ENCODE data around the gene GNG4.

GNG4 gene

DNA sequence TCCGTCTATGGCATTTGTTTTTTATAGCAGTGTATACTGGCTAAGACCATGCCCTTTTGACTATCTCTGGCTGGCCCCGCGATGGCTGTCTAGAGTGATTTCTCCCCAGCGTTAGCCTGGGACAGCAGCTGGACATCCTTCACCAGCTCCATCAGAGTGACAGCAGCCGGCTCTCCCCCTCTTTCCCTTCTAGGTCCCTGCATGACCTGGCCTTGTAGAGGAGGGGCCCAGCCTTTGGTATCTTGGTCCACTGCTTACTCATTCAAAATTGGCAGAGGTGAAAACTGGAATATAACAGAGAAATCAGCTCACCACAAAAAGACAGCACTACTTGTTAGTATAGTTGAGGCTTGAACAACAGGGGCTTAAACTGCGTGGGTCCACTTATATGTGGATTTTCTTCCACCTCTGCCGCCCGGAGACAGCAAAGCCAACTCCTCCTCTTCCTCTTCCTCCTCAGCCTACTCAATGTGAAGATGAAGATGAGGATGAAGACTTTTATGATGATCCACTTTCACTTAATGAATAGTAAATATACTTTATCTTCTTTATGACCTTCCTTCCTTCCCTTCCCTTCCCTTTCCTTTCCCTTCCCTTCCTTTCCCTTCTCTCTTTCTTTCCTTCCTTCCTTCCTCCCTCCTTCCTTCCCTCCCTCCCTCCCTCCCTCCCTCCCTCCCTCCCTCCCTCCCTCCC is 116.0 kb downstream of the GNG4 start:
- no peak for DNase-seq (ENCODE audit: low read depth, low spot score)

- no peak for DNase-seq (ENCODE audit: low read depth, low spot score)
Measured at GRCh38 chr1:235532360-235532759, 117.2 kb downstream of the GNG4 start.

GRCh38 chr1:235527196-235527814 is 122.3 kb downstream of the GNG4 start:
- DNase-seq (ENCODE audit: low read depth, low spot score) = no peak

GRCh38 chr1:235525314-235525713 is 124.3 kb downstream of the GNG4 start:
- DNase-seq (ENCODE audit: low read depth, low spot score) = no peak

DNA sequence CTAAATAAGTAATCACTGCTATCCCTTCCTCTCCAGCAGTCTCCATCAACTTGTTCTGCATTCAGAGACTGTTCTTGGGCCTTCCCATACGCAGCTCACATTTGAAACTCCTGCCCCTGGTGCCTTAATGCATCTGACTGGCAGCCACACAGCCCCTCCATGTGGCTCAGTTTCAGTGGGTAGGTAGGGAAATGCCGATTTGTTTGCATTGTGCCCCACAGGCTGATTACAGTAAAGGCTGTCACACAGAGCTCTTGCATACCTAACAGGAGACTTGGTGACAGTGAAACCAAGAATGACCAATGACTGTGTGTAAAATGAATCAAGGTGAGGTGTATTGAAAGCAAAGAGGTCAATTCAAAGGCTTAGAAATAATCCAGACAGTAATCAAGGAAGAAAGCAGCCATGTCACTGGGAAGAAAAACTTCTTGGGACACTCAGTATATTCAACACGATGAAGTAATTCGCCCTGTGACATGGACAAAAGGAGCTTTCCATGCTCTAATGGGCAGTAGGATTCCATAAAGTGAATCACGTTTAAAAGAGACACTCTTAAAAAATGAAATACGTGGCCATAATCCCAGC is 132.6 kb downstream of the GNG4 start:
- DNase-seq (ENCODE audit: low read depth, low spot score) = no peak

- DNase-seq (ENCODE audit: low read depth, low spot score) = no peak
Measured at GRCh38 chr1:235515844-235516512, 133.6 kb downstream of the GNG4 start.

DNA sequence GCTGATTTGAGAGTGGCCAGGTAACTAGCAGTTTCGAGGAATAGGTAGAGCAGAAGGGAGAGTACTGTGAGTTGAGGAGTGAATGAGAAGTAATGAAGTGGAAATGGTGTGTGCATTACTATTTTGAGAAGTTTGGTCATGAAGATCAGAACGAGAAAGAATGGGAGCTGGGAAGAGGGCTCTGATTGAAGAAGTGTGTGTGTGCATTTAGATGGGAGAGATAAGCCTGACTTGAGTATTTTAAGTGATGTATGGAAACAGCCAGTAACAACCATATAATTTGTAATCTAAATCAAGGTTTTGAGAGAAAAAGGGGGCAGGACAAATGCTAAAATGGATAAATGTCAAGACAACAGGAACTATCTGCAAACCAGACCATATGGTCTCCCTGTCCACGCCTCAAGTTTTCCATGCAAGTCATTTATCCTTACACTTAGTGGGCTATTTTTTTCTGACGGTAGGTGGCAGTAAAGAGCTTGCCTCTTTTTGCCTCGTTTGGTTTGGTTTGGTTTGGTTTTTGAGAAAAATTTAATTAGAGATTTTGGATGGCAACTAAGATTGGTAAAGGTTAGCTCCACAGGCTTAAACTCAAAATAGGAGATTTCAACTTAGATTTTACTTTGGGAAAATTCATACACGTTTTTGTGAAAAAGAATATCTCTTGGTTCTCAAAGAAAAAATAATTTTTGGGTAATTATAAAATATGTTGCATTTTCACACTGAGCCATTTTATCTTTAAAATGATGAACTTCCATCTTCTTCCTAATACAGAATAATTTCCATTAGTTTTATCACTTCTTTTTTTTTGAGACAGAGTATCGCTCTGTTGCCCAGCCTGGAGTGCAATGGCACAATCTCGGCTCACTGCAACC is 135.9 kb downstream of the GNG4 start:
- DNase-seq (ENCODE audit: low read depth, low spot score) = peak; percentile 58

DNA sequence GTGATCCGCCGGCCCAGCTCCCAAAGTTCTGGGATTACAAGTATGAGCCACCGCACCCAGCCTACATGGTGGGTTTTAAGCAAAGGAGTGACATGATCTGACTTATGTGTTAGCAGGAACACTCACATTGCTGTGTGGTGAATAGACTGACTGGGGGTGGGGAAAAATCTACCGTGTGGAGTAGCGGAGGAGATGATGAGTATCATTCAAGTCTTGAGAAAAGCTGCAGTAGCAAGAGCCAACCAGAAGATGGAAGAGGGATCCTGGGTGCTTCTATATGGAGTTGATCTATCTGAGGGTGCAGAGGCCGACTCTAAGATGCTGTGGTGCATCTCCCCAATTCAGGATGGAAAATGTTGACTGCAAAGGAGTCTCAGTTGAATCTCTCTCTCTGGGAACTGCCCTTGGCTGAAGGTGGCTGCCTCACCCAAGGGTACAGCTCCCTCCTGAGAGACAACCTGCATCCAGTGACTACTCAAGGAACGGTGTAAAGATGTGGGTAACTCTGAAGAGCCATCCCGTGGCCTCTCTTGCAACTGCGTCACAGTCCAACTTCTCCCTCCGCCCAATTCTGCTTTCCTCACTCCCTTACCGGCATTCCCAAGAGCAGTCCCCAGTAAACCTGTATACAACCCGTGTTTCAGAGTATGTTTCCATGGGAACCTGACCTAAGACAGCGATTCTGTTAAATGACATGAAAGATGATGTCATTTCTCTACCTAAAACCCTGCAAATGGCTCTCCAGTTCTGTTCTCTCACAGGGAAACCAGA is 137.9 kb downstream of the GNG4 start:
- DNase-seq (ENCODE audit: low read depth, low spot score) = no peak

- no peak for DNase-seq (ENCODE audit: low read depth, low spot score)
Measured at GRCh38 chr1:235510823-235511222, 138.8 kb downstream of the GNG4 start.

DNA sequence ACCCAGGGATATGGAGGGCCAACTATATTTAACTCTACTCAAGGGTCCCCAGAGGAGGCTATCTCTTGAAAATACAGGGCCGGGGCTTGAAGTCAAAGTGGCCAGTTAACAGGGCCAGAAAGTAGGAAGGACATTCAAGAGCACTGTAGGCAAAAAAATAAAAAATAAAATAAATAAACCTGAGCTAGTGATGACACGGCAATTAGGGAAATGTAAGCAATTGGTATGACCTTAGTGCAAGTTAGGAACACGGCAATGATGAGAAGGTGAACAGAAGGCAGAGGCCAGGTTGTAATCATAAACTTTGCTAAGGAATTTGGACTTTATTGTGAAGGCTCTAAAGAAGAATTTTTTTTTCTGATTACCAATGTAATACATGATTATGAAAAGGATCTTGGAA is 142.0 kb downstream of the GNG4 start:
- DNase-seq (ENCODE audit: low read depth, low spot score) = no peak

- peak; percentile 99 for DNase-seq (ENCODE audit: low read depth, low spot score)
Measured at GRCh38 chr1:235504494-235505222, 144.9 kb downstream of the GNG4 start.

DNA sequence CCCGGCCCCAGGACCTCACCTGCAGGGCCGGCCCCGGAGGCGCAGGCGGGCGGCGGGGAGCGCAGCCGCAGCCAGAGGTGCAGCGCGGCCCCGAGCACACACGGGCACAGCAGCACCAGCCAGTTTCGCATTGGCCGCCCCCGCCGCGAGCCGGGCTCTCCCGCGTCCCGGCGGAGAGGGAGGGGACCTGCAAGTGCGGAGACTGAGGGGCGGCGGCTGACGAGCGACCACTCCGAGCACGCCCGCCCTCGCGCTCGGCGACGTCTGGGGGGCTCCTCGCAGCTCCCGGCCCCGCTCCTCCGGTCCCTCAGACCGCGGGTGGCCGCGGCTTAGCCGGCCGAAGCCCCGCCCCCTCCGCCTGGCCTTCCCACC is 145.5 kb downstream of the GNG4 start, which contains the start of gene B3GALNT2:
Gene B3GALNT2, minus strand, starts transcription at position 331 of the 372 bp plus-strand sequence. Its CDS starts 200 bp downstream, at position 131.
- no peak for DNase-seq (ENCODE audit: low read depth, low spot score)

DNA sequence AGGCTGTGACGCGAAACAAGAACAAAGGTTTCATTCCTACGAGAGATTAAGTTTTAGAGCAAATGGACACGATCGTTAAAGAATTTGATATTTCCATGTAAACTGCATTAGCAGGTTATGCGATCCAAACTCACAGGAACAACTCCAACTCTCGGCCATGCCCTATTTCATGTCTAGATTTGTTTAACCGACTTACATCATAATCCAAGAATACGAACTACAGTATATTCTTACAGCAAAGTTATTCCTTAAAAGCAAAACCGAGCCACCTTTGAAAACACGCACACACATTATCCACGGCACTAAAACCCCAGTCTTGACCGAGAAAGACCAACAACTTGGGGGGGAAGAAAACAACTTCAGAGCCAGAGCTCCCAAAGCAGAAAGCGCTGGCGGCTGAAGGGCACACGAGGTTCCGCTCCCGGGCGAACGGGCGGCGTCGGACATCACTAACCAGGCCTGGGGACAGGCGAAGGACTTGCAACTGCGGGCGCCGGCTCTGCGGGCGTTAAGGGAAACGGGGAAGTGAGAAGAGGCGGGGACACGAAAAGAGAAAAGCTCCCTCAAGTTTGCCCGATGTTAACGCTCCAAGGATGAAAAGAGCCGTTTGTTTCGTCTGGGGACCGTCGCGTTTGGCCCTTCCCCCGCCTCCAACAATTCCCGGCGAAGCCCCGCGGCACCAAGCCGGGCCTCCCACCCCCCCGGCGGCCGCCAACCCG is 146.0 kb downstream of the GNG4 start:
- DNase-seq (ENCODE audit: low read depth, low spot score) = peak; percentile 23

DNA sequence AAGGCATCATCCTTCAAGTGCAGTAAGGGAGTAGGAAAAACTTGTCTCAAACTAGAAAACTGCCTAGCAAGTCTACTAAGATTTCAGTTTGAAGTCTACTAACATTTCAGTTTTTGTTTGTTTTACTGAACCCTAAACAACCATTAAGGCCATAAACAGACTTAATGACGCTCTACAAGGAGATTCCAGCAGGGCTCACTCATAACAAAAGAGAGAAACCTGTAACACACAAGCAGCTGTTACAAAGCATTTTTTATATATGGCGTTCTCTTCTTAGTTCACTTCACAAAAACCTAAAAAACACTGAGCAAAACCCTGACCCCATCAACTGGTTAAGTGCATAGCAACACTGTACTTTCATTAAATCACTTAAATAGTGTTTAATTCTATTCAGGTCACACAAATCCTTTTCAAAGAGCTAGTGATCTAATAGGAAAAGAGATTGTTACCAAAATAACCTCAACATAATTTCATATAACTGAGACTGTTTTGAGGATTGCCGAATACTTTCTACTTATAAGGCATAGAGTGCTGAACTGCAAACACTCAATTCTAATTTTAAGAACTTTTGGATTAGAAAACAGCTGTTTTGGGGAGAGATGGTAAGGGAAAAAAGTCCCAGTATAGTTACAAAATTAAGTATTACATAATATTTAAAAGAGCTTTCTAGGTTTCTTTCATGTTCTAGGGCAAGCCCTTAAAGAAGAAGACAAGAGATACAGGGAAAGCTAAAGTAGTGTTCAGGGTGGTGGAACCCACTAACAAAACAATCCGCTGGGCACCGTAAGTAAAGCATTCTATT is 146.8 kb downstream of the GNG4 start:
- no peak for DNase-seq (ENCODE audit: low read depth, low spot score)

DNA sequence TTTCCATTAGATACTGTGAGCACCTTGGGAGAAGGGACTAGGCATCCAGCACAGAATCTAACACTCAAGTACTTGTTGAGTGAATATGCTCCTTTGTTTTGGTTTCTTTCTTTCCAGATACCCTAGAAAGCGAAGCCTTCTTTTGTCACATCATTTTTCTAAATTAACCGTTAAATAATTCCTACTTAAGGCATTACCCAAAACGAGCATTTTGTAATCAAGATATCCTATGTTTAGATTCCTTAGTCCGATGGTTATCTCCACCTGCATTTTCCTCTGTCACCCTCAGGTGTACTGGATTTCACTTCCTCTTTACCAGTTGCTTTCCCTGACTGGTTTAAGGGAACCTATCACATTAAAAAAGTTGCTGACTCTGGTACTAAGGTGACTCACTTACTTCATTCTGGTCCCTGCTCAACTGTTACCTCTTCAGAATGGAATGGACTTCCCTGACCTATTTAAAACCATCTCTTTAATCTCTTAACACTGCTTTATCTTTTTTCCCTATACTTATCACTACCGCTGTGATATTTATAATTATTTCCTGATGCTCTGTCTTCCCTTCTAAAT is 148.5 kb downstream of the GNG4 start:
- no peak for DNase-seq (ENCODE audit: low read depth, low spot score)

Data from smooth muscle cell of the brain vasculature (primary cell).